H9 (cell line): ENCODE results near the gene CHAF1A. TPM values are rescaled to one million over a fixed set of nuclear protein-coding genes. Genes with fewer than 3 reads are reported as not detected.

ENCODE experiments used
- DNase-seq: peaks from one replicate; pipeline ENCODE4 v3.0.0-alpha.2; 2017
- H2AFZ ChIP-seq: one replicate; pipeline ENCODE4 v1.6.1; 2013; ENCODE audit warnings: mild to moderate bottlenecking, low read length, control low read depth, moderate library complexity
- H2AK5ac ChIP-seq: 2 replicates; pipeline ENCODE4 v1.6.1; 2013; ENCODE audit warnings: low read length, control low read depth, mixed read lengths; ENCODE audit not compliant: insufficient read length
- H2BK120ac ChIP-seq: one replicate; pipeline ENCODE4 v1.6.1; 2013; ENCODE audit warnings: low read depth, mild to moderate bottlenecking, low read length, control low read depth, inconsistent platforms; ENCODE audit not compliant: poor library complexity, severe bottlenecking
- H2BK12ac ChIP-seq: 2 replicates; pipeline ENCODE4 v1.6.1; 2013; ENCODE audit warnings: low read length, control low read depth, mixed read lengths, low read depth; ENCODE audit not compliant: insufficient read length
- H2BK15ac ChIP-seq: 2 replicates; pipeline ENCODE4 v1.6.1; 2013; ENCODE audit warnings: low read depth, low read length, control low read depth
- H2BK20ac ChIP-seq: one replicate; pipeline ENCODE4 v1.6.1; 2013; ENCODE audit warnings: low read depth, mild to moderate bottlenecking, low read length, control low read depth, inconsistent platforms; ENCODE audit not compliant: poor library complexity, severe bottlenecking
- H2BK5ac ChIP-seq: 2 replicates; pipeline ENCODE4 v1.6.1; 2013; ENCODE audit warnings: low read length, control low read depth, mixed read lengths; ENCODE audit not compliant: insufficient read length
- H3K14ac ChIP-seq: 2 replicates; pipeline ENCODE4 v1.6.1; 2013; ENCODE audit warnings: low read length, control low read depth; ENCODE audit not compliant: insufficient read depth
- H3K18ac ChIP-seq: 2 replicates; pipeline ENCODE4 v1.6.1; 2013; ENCODE audit warnings: low read depth, mild to moderate bottlenecking, mixed read lengths, low read length, control low read depth; ENCODE audit not compliant: insufficient read length
- H3K23ac ChIP-seq: 2 replicates; pipeline ENCODE4 v1.6.1; 2013; ENCODE audit warnings: low read length, control low read depth, mixed read lengths, low read depth; ENCODE audit not compliant: insufficient read length
- H3K23me2 ChIP-seq: 2 replicates; pipeline ENCODE4 v1.6.1; 2013; ENCODE audit warnings: low read depth, mild to moderate bottlenecking, mixed read lengths, low read length, control low read depth; ENCODE audit not compliant: insufficient read length, poor library complexity, severe bottlenecking
- H3K27ac ChIP-seq: 2 replicates; pipeline ENCODE4 v1.5.1; 2013; ENCODE audit warnings: low read length, control low read depth, mixed read lengths, low read depth; ENCODE audit not compliant: insufficient read length
- H3K27me3 ChIP-seq: 2 replicates; pipeline ENCODE4 v1.6.1; 2013; ENCODE audit warnings: low read length, control low read depth, inconsistent platforms; ENCODE audit not compliant: insufficient read depth
- H3K4ac ChIP-seq: 2 replicates; pipeline ENCODE4 v1.6.1; 2013; ENCODE audit warnings: low read depth, mild to moderate bottlenecking, control low read depth, inconsistent platforms, low read length, moderate library complexity
- H3K4me1 ChIP-seq: 2 replicates; pipeline ENCODE4 v1.6.1; 2013; ENCODE audit warnings: low read length, control low read depth, inconsistent platforms; ENCODE audit not compliant: insufficient read depth
- H3K4me2 ChIP-seq: 2 replicates; pipeline ENCODE4 v1.6.1; 2013; ENCODE audit warnings: low read length, control low read depth, mixed read lengths; ENCODE audit not compliant: insufficient read length, insufficient read depth
- H3K56ac ChIP-seq: 2 replicates; pipeline ENCODE4 v1.6.1; 2013; ENCODE audit warnings: low read depth, mild to moderate bottlenecking, mixed read lengths, low read length, control low read depth; ENCODE audit not compliant: insufficient read length
- H3K79me1 ChIP-seq: 2 replicates; pipeline ENCODE4 v1.6.1; 2013; ENCODE audit warnings: low read depth, mild to moderate bottlenecking, moderate library complexity, low read length, control low read depth, inconsistent platforms; ENCODE audit not compliant: insufficient read depth, poor library complexity, severe bottlenecking
- H3K79me2 ChIP-seq: 2 replicates; pipeline ENCODE4 v1.6.1; 2013; ENCODE audit warnings: low read length, control low read depth, inconsistent platforms; ENCODE audit not compliant: insufficient read depth
- H3K9ac ChIP-seq: 2 replicates; pipeline ENCODE4 v1.6.1; 2013; ENCODE audit warnings: low read length, control low read depth, mixed read lengths; ENCODE audit not compliant: insufficient read length; ENCODE audit errors: extremely low read depth
- H3K9me3 ChIP-seq: one replicate; pipeline ENCODE4 v1.6.1; 2013; ENCODE audit warnings: low read depth, low read length, inconsistent platforms; ENCODE audit not compliant: control insufficient read depth
- H3T11ph ChIP-seq: one replicate; pipeline ENCODE4 v1.6.1; 2013; ENCODE audit warnings: mild to moderate bottlenecking, low read length, control low read depth, inconsistent platforms
- H4K20me1 ChIP-seq: one replicate; pipeline ENCODE4 v1.6.1; 2013; ENCODE audit not compliant: control insufficient read depth, insufficient read length, insufficient read depth
- H4K5ac ChIP-seq: 2 replicates; pipeline ENCODE4 v1.6.1; 2013; ENCODE audit warnings: low read depth, mild to moderate bottlenecking, mixed read lengths, low read length, control low read depth; ENCODE audit not compliant: insufficient read length
- H4K8ac ChIP-seq: replicated peaks from 2 replicates; pipeline ENCODE4 v1.6.1; 2013; ENCODE audit warnings: low read length, control low read depth, mixed read lengths, low read depth; ENCODE audit not compliant: insufficient read length
- H4K91ac ChIP-seq: 2 replicates; pipeline ENCODE4 v1.6.1; 2013; ENCODE audit warnings: low read depth, mild to moderate bottlenecking, moderate library complexity, mixed read lengths, low read length, control low read depth; ENCODE audit not compliant: insufficient read length
- H3K27ac Mint-ChIP-seq, 3 experiments: 2 replicates in 2 of 3; 3 replicates in 1 of 3; pipeline ENCODE4 v1.8.0; 2020 to 2021; ENCODE audit warnings: mixed read lengths in 3 of 3, mild to moderate bottlenecking in 1 of 3, moderate library complexity in 1 of 3
- H3K27me3 Mint-ChIP-seq: 2 replicates; pipeline ENCODE4 v1.8.0; 2021; ENCODE audit warnings: low read depth, mild to moderate bottlenecking, moderate library complexity, mixed read lengths
- H3K36me3 Mint-ChIP-seq, 3 experiments: 2 replicates in 2 of 3; 3 replicates in 1 of 3; pipeline ENCODE4 v1.8.0; 2020 to 2021; ENCODE audit warnings: low read depth in 3 of 3, mixed read lengths in 3 of 3; ENCODE audit not compliant: insufficient read depth in 1 of 3
- H3K4me1 Mint-ChIP-seq, 2 experiments: 2 replicates each; pipeline ENCODE4 v1.8.0; 2020; ENCODE audit warnings: mixed read lengths in 2 of 2
- H3K4me3 Mint-ChIP-seq, 2 experiments: 2 replicates in 1 of 2; 3 replicates in 1 of 2; pipeline ENCODE4 v1.8.0; 2020 to 2021; ENCODE audit warnings: mild to moderate bottlenecking in 2 of 2, mixed read lengths in 2 of 2, moderate library complexity in 1 of 2
- H3K9me3 Mint-ChIP-seq, 2 experiments: 2 replicates in 1 of 2; 3 replicates in 1 of 2; pipeline ENCODE4 v1.8.0; 2020; ENCODE audit warnings: mild to moderate bottlenecking in 2 of 2, mixed read lengths in 2 of 2, moderate library complexity in 1 of 2
- CTCF ChIP-seq: fragments of 200-600 bp; sonication (generic); conservative IDR thresholded peaks from 3 replicates; pipeline ENCODE4 v1.8.0; 2021; ENCODE audit warnings: antibody characterized with exemption, mild to moderate bottlenecking
- WGBS: extraction: QIAGEN DNeasy Blood & Tissue Kit; methylation state at CpG from one replicate; pipeline ENCODE4 v1.1.7; 2013; ENCODE audit warnings: missing lambda C conversion rate, low lambda C conversion rate, mixed read lengths; ENCODE audit not compliant: insufficient read length; ENCODE audit errors: extremely low coverage; 5-methylcytosine and 5-hydroxymethylcytosine counted together
- total RNA-seq: library from RNA; stranded (reverse); gene quantifications from 2 replicates; pipeline ENCODE4 v1.2.1, GENCODE V29; 2021

CHAF1A gene
- total RNA-seq, 1 experiment from 2014 or later: 143 TPM

GRCh38 chr19:4390567-4391305 lies 11.7 kb upstream of the CHAF1A start:
- no peak overlapping the region for H4K91ac ChIP-seq
- H3K4me1 Mint-ChIP-seq: peaks cover 40 to 62% of the 10 kb centered on the region in 2 experiments
- no peaks in the 10 kb centered on the region for H4K20me1 ChIP-seq
- H2BK120ac ChIP-seq: no peak overlapping the region
- no peak overlapping the region for H3K27ac ChIP-seq
- no peak overlapping the region for H3K9ac ChIP-seq
- peak; percentile 82 for DNase-seq
- no peak overlapping the region for H3K56ac ChIP-seq
- TF ChIP-seq CTCF: no peak
- no peaks in the 10 kb centered on the region; the same call in 1 of the 2 replicates for H3K27me3 Mint-ChIP-seq
- no peak overlapping the region for H2AK5ac ChIP-seq
- H3K14ac ChIP-seq: no peak overlapping the region
- H3K27me3 ChIP-seq: no peaks in the 10 kb centered on the region
- peak overlapping the region; percentile 57 to 83 for H3K4me3 Mint-ChIP-seq
- H3K18ac ChIP-seq: no peak overlapping the region
- no peaks in the 10 kb centered on the region; the same call in 1 of the 2 replicates for H3K4me1 ChIP-seq
- no peak overlapping the region for H3K23ac ChIP-seq
- H2AFZ ChIP-seq: no peak overlapping the region
- no peak overlapping the region for H4K5ac ChIP-seq
- H3K9me3 Mint-ChIP-seq: no peaks in the 10 kb centered on the region
- no peak overlapping the region for H2BK20ac ChIP-seq
- no peak overlapping the region for H3T11ph ChIP-seq
- peak overlapping the region; percentile 40 for H3K4me2 ChIP-seq
- no CpG with 5 or more reads among the region's 21 CpGs for WGBS
- peaks cover 3 to 17% (median 13%) of the 10 kb centered on the region in 3 experiments; a peak in 6 of 7 replicates for H3K36me3 Mint-ChIP-seq
- no peak overlapping the region for H2BK12ac ChIP-seq
- no peak overlapping the region for H2BK15ac ChIP-seq
- H4K8ac ChIP-seq: no peak overlapping the region
- H2BK5ac ChIP-seq: no peak overlapping the region
- H3K79me2 ChIP-seq: peaks cover 18% of the 10 kb centered on the region; the same call in 1 of the 2 replicates
- H3K27ac Mint-ChIP-seq: peak overlapping the region; percentile 87 to 98 (median 93); a peak in 6 of 7 replicates
- no peaks in the 10 kb centered on the region for H3K9me3 ChIP-seq
- H3K23me2 ChIP-seq: no peaks in the 10 kb centered on the region
- H3K79me1 ChIP-seq: peaks cover 6% of the 10 kb centered on the region
- no peak overlapping the region for H3K4ac ChIP-seq
